ENCODE data around the gene TSPAN8.

Gene TSPAN8

DNA sequence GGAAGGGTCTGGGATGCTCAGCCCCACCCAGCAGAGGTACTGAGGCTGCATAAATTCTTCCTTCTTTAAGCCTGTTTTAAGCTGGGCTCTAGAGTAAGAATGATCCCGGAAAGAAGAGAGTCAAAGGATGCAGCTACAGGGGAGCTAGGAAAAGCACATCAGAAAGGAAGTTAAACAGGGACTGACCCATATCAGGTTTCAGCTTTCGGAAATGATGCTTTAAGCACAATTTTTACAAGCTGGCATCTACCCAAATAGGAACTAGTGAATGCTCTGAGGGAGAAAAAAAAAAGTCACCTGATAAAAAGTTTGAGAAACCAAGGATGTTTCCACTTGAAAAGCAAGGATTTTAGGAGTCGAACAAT lies 22.0 kb downstream of the TSPAN8 start:
- TF ChIP-seq ZFX (IDR thresholded peaks at IDR 0.05; ENCODE audit: borderline replicate concordance), result no peak
- TF ChIP-seq, protein P1, sequence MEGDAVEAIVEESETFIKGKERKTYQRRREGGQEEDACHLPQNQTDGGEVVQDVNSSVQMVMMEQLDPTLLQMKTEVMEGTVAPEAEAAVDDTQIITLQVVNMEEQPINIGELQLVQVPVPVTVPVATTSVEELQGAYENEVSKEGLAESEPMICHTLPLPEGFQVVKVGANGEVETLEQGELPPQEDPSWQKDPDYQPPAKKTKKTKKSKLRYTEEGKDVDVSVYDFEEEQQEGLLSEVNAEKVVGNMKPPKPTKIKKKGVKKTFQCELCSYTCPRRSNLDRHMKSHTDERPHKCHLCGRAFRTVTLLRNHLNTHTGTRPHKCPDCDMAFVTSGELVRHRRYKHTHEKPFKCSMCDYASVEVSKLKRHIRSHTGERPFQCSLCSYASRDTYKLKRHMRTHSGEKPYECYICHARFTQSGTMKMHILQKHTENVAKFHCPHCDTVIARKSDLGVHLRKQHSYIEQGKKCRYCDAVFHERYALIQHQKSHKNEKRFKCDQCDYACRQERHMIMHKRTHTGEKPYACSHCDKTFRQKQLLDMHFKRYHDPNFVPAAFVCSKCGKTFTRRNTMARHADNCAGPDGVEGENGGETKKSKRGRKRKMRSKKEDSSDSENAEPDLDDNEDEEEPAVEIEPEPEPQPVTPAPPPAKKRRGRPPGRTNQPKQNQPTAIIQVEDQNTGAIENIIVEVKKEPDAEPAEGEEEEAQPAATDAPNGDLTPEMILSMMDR (IDR thresholded peaks at IDR 0.05), result no peak
- H3K27ac ChIP-seq, result peak overlapping the region; percentile 84

DNA sequence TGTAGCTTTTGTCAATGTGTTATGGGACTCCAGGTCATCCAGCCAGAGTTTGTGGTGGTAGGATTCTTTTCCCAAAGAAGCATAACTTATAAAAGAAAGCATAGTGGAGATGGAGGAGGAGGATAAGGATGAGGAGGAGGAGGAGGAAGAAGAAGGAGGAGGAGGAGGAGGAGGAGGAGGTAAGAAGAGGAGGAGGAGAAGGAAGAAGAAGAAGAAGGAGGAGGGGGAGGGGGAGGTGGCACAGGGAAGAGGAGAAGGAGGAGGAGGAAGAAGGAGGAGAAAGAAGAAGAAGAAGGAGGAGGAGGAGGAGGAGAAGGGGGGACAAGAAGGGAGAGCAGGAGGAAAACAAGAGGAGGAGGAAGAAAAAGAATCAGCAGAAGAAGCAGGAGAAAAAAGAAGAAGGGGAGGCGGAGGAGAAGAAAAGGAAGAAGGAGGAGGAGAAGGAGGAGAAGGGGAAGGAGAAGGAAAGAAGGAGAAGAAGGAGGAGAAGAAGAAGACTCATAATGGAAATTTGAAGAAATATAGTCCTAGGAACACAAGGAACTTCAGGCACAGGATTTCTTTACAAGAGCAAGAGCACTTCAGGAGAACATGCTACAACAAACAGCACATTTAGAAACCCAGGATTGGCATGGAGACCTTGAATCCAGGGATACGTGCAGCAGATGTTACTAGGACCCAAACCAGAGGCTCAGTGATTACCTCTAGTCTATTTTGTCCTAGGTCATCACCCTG lies 22.6 kb downstream of the TSPAN8 start:
- H3K27ac ChIP-seq, result peak overlapping the region; percentile 84
- TF ChIP-seq, protein P1 (IDR thresholded peaks at IDR 0.05), result no peak
- TF ChIP-seq ZFX (IDR thresholded peaks at IDR 0.05; ENCODE audit: borderline replicate concordance), result no peak

DNA sequence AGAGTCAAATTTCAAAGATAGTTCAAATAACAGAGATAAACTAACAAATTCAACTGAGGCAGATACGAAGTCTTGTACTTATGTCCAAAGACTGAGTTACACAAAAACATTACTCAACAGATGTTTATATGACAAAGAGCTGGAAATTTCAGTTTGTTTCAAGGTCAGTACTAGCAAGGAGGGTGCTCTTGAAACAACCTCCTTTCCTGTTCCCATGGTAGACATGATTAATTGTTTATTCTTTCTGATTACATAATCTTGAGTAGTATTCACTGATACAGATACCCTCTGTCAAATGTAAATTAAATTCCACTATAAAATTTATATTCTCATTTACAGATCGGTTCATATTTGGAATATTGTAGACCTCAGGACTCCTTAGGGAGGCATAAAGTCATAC lies 23.4 kb downstream of the TSPAN8 start:
- TF ChIP-seq, protein P1 (IDR thresholded peaks at IDR 0.05), result no peak
- no peak for TF ChIP-seq ZFX (IDR thresholded peaks at IDR 0.05; ENCODE audit: borderline replicate concordance)

DNA sequence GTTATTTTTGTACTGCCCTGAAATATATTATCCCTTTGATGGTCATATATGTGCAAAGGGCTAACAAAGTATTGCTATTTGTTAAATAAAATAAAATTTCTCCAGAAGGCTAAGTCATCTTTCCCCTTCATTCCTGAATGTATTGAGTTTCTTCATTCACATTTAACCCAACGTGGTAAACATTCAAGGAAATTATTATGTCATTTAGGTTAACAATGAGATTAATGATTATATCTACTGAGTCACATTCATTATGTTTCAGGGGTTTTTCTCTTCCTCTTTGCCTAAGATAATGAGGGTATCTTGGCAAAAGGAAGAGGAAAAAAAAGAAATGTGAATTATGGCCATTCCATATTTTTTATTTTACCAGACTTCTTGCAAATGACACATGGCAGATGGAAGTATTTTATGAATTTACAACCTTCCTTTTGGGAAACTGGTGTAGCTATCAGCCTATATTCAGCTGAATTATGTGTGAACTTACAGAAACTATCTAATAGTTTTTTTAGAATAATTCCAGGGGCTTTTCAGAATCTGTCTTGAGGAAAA lies 27.2 kb downstream of the TSPAN8 start:
- TF ChIP-seq, protein P1 (IDR thresholded peaks at IDR 0.05), result no peak
- no peak for TF ChIP-seq ZFX (IDR thresholded peaks at IDR 0.05; ENCODE audit: borderline replicate concordance)
- no peak overlapping the region for H3K27ac ChIP-seq

More for the DNA sequence above, 23.4 kb downstream of the TSPAN8 start:
- peak overlapping the region; percentile 84 for H3K27ac ChIP-seq

DNA sequence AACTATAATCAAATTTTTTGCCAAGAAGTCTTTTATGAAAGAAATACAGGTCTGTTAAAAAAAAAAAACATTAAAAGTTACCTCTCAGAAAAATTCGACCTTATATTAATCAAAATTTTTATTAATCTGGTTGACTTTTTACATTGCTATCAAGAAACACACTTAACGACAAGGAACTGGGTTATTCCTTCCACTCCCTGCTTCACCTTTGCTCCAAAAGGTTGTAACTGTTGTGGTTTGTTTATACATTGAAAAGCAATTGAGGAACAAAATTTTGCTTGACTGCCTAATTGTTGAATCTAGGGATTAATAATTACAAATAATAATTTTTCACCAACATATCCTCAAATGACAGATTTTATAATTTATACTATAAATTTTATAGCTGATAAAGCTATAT lies 28.4 kb downstream of the TSPAN8 start:
- TF ChIP-seq, protein P1 (IDR thresholded peaks at IDR 0.05), result no peak
- TF ChIP-seq ZFX (IDR thresholded peaks at IDR 0.05; ENCODE audit: borderline replicate concordance), result no peak
- no peak overlapping the region for H3K27ac ChIP-seq

DNA sequence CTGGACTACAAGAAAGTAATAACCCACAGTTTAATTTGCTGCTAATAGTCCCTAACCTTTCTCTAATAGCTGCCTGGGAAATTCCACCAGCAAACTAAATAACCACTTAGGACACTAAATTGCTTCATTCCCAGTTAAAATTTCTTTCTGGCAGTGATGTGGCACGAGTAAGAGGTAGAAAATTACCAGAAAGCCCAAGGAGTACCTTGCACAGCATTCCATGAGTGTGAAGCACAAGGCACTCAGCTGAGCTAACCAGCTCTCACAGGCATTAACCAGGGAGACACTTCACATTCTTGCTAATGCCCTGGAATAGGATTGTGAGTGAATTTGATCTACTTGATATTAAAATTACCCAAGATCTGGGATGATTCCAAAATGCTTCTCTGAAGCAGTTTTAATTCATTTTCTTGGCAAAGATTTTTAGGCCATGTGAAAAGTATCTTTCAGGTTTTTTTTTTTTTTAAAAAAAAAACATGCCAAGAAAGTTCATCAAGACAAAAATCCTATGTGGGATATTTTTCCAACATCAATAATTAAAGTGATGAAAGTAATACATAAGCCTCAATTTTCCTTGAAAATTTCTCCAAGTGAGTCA lies 29.5 kb downstream of the TSPAN8 start:
- no peak for TF ChIP-seq ZFX (IDR thresholded peaks at IDR 0.05; ENCODE audit: borderline replicate concordance)
- H3K27ac ChIP-seq, result peak overlapping the region; percentile 0; the same call in 1 of the 2 replicates

DNA sequence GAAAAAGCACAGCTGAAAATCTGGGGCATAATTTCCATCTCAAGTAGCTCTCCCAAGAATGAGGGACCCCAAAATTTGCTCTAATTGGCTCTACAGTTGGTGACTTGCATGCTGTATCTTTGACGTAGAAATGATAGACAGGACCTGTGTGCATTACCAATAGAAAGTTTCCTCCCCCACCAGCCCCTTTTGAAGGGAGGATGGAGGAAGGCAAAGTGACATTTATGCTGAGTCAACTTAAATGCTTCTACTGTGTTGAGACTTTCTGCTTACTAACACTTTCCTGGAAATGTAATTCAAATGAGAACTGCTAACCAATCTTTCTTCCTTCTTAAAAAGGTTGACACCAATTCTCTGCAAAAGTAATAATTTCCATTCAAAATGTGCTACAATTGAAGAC lies 31.9 kb downstream of the TSPAN8 start:
- no peak for TF ChIP-seq ZFX (IDR thresholded peaks at IDR 0.05; ENCODE audit: borderline replicate concordance)
- TF ChIP-seq, protein P1 (IDR thresholded peaks at IDR 0.05), result no peak
- peak overlapping the region; percentile 34 for H3K27ac ChIP-seq

Measured in 22Rv1 (cell line).